CD4-positive, alpha-beta T cell treated with Interleukin-4 for 4 hours (primary cell): ENCODE data around the gene RIMS1.
"Not testable (repeated sequence)": the region's sequence is repeated elsewhere in the genome, so short reads cannot be mapped to it uniquely, and the experiment has no call there.

ENCODE experiments used
- DNase-seq: peaks from one replicate; pipeline ENCODE4 v3.0.0-alpha.2; 2020

Gene RIMS1

GRCh38 chr6:72261554-72261953 lies 375.2 kb downstream of the RIMS1 start:
- DNase-seq, result no peak

- no peak for DNase-seq
These were observed 375.9 kb downstream of the RIMS1 start for GRCh38 chr6:72262254-72262653.

GRCh38 chr6:72267470-72267869 lies 381.1 kb downstream of the RIMS1 start:
- DNase-seq, result no peak

GRCh38 chr6:72271531-72271930 lies 385.2 kb downstream of the RIMS1 start:
- no peak for DNase-seq

- DNase-seq, result no peak
These were observed 386.6 kb downstream of the RIMS1 start for GRCh38 chr6:72272958-72273357.

GRCh38 chr6:72275888-72276287 lies 389.5 kb downstream of the RIMS1 start:
- no peak for DNase-seq

GRCh38 chr6:72282201-72282600 lies 395.9 kb downstream of the RIMS1 start:
- no peak for DNase-seq

GRCh38 chr6:72283571-72283970 lies 397.2 kb downstream of the RIMS1 start:
- DNase-seq, result no peak

GRCh38 chr6:72286911-72287311 lies 400.6 kb downstream of the RIMS1 start:
- DNase-seq, result no peak

GRCh38 chr6:72287801-72288200 lies 401.5 kb downstream of the RIMS1 start:
- DNase-seq, result no peak

- no peak for DNase-seq
These were observed 402.2 kb downstream of the RIMS1 start for GRCh38 chr6:72288592-72288991.

GRCh38 chr6:72290620-72291019 lies 404.3 kb downstream of the RIMS1 start:
- DNase-seq, result no peak

- no peak for DNase-seq
These were observed 410.0 kb downstream of the RIMS1 start for GRCh38 chr6:72296375-72296774.

GRCh38 chr6:72305971-72306370 lies 419.6 kb downstream of the RIMS1 start:
- no peak for DNase-seq

- DNase-seq, result no peak
These were observed 430.5 kb downstream of the RIMS1 start for GRCh38 chr6:72316675-72317380.

- DNase-seq, result no peak
These were observed 435.4 kb downstream of the RIMS1 start for GRCh38 chr6:72321788-72322187.

GRCh38 chr6:72322771-72323170 lies 436.4 kb downstream of the RIMS1 start:
- no peak for DNase-seq

GRCh38 chr6:72324591-72324990 lies 438.2 kb downstream of the RIMS1 start:
- DNase-seq, result no peak

GRCh38 chr6:72328775-72329174 lies 442.4 kb downstream of the RIMS1 start:
- no peak for DNase-seq

- not testable (repeated sequence) for DNase-seq
These were observed 448.9 kb downstream of the RIMS1 start for GRCh38 chr6:72335203-72335602.

GRCh38 chr6:72348926-72349325 lies 462.6 kb downstream of the RIMS1 start:
- no peak for DNase-seq

GRCh38 chr6:72350296-72350881 lies 464.0 kb downstream of the RIMS1 start:
- no peak for DNase-seq

GRCh38 chr6:72363844-72364740 lies 477.7 kb downstream of the RIMS1 start:
- no peak for DNase-seq

- no peak for DNase-seq
These were observed 479.4 kb downstream of the RIMS1 start for GRCh38 chr6:72365773-72366172.
